Fibroblast of lung (primary cell): ENCODE measurements around the gene CORIN. TPM values are rescaled to one million over a fixed set of nuclear protein-coding genes. Genes with fewer than 3 reads are reported as not detected.
"Not testable (repeated sequence)": the region's sequence is repeated elsewhere in the genome, so short reads cannot be mapped to it uniquely, and the experiment has no call there.

Experiments used
- DNase-seq, 2 donors: peaks; one replicate each; pipeline versions ENCODE4 v3.0.0 to v3.0.0-alpha.2; 2010; ENCODE audit warnings: low read depth in 2 of 2
- H2AFZ ChIP-seq: 2 replicates; pipeline ENCODE4 v1.5.1; 2012; ENCODE audit warnings: low read length, control low read depth, inconsistent platforms
- H3K27ac ChIP-seq: 2 replicates; pipeline ENCODE4 v1.5.1; 2011; ENCODE audit warnings: low read length, control low read depth; ENCODE audit not compliant: insufficient read depth
- H3K27me3 ChIP-seq: 2 replicates; pipeline ENCODE4 v1.5.1; 2011; ENCODE audit warnings: mild to moderate bottlenecking, low read length; ENCODE audit not compliant: control insufficient read depth, insufficient read depth
- H3K36me3 ChIP-seq: 2 replicates; pipeline ENCODE4 v1.5.1; 2011; ENCODE audit warnings: low read length; ENCODE audit not compliant: control insufficient read depth, insufficient read depth
- H3K4me1 ChIP-seq: 2 replicates; pipeline ENCODE4 v1.5.1; 2011; ENCODE audit warnings: low read length; ENCODE audit not compliant: control insufficient read depth, insufficient read depth; ENCODE audit errors: extremely low read depth
- H3K4me2 ChIP-seq: 2 replicates; pipeline ENCODE4 v1.5.1; 2011; ENCODE audit warnings: low read length, control low read depth; ENCODE audit not compliant: insufficient read depth; ENCODE audit errors: extremely low read depth
- H3K4me3 ChIP-seq, 4 experiments: fragments of 200-600 bp in 1 of 4; sonication (generic) in 1 of 4; replicated peaks in 1 of 4; 2 replicates each; pipeline ENCODE4 v1.5.1; 2011 to 2016; ENCODE audit warnings: low read length in 4 of 4, low read depth in 3 of 4, mild to moderate bottlenecking in 3 of 4, control low read depth in 2 of 4, inconsistent platforms in 1 of 4, mixed read lengths in 1 of 4; ENCODE audit not compliant: insufficient read depth in 1 of 4; ENCODE audit errors: control extremely low read depth in 1 of 4
- H3K79me2 ChIP-seq: 2 replicates; pipeline ENCODE4 v1.5.1; 2012; ENCODE audit warnings: mild to moderate bottlenecking, low read length, inconsistent platforms; ENCODE audit not compliant: control insufficient read depth, insufficient read depth
- H3K9ac ChIP-seq: 2 replicates; pipeline ENCODE4 v1.5.1; 2011; ENCODE audit warnings: mild to moderate bottlenecking, low read length, control low read depth; ENCODE audit not compliant: insufficient read depth
- H3K9me3 ChIP-seq: 2 replicates; pipeline ENCODE4 v1.5.1; 2012; ENCODE audit warnings: low read depth, low read length; ENCODE audit not compliant: control insufficient read depth, insufficient read depth
- H4K20me1 ChIP-seq: 2 replicates; pipeline ENCODE4 v1.5.1; 2011; ENCODE audit warnings: low read length; ENCODE audit not compliant: control insufficient read depth, insufficient read depth; ENCODE audit errors: extremely low read depth
- EZH2 ChIP-seq: IDR thresholded peaks from 2 replicates; pipeline ENCODE4 v1.5.1; 2012; ENCODE audit warnings: low read length, control low read depth, mild to moderate bottlenecking; ENCODE audit errors: missing control alignments
- polyA plus RNA-seq, 2 donors: library from polyadenylated mRNA; depleted of rRNA in 1 of 2; stranded (reverse) in 1 of 2; unstranded in 1 of 2; fragments of >200 nt; gene quantifications; 2 replicates each; pipeline ENCODE4 v1.2.1, GENCODE V29; 2011 to 2012; ENCODE audit warnings: missing spikeins in 1 of 2
- total RNA-seq: library from RNA; depleted of rRNA; stranded (reverse); fragments of >200 nt; gene quantifications from 2 replicates; pipeline ENCODE4 v1.2.1, GENCODE V29; 2014
- TF ChIP-seq, protein P1 (sequence below), 2 donors: IDR thresholded peaks in 1 of 2; conservative IDR thresholded peaks in 1 of 2; 1 replicate in 1 of 2; 2 replicates in 1 of 2; pipeline ENCODE4 v1.5.1; 2011 to 2012; ENCODE audit warnings: low read length in 2 of 2, control low read depth in 1 of 2, inconsistent platforms in 1 of 2, low read depth in 1 of 2, mild to moderate bottlenecking in 1 of 2

CORIN gene
- total and polyA plus RNA-seq, 2 donors (not counting 1 experiment from before 2014, with no cell fraction given), result 1.5 to 22.2 TPM

DNA sequence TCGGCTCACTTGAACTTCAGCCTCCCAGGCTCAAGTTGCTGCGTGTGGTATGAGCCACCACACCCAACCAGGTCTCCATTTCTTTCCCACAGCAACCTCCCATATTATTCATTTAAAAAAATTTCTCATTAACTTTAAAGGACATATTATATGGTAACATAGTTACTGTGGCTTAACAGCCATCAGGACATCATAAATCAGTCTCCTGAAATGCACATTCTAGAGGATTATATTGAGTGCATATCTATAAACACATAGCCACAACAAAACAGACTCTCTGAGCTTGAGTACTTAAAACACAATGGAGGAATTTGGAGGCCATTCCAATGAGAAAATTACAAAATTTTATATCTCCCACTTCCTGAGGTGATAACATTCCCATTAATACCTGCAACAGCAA lies 61.5 kb downstream of the CORIN start:
- Histone ChIP-seq H3K4me3 (no peak overlapping the region), H3K4me1 (no peaks in the 10 kb centered on the region), H3K79me2 (no peaks in the 10 kb centered on the region), H4K20me1 (no peaks in the 10 kb centered on the region), H3K27me3 (no peaks in the 10 kb centered on the region), H2AFZ (no peak overlapping the region), H3K36me3 (no peaks in the 10 kb centered on the region), H3K4me2 (no peak overlapping the region), H3K27ac (no peak overlapping the region), H3K9me3 (no peaks in the 10 kb centered on the region), H3K9ac (no peak overlapping the region)
- TF ChIP-seq EZH2, result no peak
- TF ChIP-seq, protein P1, sequence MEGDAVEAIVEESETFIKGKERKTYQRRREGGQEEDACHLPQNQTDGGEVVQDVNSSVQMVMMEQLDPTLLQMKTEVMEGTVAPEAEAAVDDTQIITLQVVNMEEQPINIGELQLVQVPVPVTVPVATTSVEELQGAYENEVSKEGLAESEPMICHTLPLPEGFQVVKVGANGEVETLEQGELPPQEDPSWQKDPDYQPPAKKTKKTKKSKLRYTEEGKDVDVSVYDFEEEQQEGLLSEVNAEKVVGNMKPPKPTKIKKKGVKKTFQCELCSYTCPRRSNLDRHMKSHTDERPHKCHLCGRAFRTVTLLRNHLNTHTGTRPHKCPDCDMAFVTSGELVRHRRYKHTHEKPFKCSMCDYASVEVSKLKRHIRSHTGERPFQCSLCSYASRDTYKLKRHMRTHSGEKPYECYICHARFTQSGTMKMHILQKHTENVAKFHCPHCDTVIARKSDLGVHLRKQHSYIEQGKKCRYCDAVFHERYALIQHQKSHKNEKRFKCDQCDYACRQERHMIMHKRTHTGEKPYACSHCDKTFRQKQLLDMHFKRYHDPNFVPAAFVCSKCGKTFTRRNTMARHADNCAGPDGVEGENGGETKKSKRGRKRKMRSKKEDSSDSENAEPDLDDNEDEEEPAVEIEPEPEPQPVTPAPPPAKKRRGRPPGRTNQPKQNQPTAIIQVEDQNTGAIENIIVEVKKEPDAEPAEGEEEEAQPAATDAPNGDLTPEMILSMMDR (conservative IDR thresholded peaks at IDR 0.05 in 1 of 2, IDR thresholded peaks at IDR 0.05 in 1 of 2; ENCODE audit: low read depth in 1 of 2, low read length in 2 of 2), result no peak
- DNase-seq, result no peak

DNA sequence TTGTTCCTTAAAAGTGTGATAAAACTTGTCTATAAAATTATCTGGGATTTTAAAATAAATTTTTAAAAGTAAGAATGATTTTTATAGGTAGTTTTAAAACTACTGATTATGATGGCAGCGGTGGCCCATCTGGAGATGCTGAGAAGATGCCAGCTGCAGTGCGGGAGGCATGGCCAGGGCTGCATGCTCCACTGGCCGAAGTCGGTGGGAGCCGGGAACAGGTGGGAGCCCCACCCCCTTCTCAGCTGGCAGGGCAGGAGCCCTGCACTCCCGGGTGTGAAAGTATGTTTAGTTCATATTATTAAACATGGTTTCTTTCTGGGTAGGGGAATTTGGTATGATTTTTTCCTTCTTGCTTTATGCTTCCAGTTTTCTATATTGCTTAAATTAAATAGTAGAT lies 63.8 kb downstream of the CORIN start:
- no peak overlapping the region for H3K9ac ChIP-seq
- no peaks in the 10 kb centered on the region for H3K36me3 ChIP-seq
- H2AFZ ChIP-seq, result no peak overlapping the region
- H3K4me2 ChIP-seq, result no peak overlapping the region
- no peaks in the 10 kb centered on the region for H3K4me1 ChIP-seq
- no peaks in the 10 kb centered on the region for H3K27me3 ChIP-seq
- DNase-seq, result no peak
- no peak overlapping the region for H3K4me3 ChIP-seq
- no peaks in the 10 kb centered on the region for H3K9me3 ChIP-seq
- TF ChIP-seq EZH2, result no peak
- TF ChIP-seq, protein P1 (conservative IDR thresholded peaks at IDR 0.05 in 1 of 2, IDR thresholded peaks at IDR 0.05 in 1 of 2; ENCODE audit: low read depth in 1 of 2, low read length in 2 of 2), result no peak
- H3K27ac ChIP-seq, result no peak overlapping the region
- no peaks in the 10 kb centered on the region for H4K20me1 ChIP-seq
- H3K79me2 ChIP-seq, result no peaks in the 10 kb centered on the region

DNA sequence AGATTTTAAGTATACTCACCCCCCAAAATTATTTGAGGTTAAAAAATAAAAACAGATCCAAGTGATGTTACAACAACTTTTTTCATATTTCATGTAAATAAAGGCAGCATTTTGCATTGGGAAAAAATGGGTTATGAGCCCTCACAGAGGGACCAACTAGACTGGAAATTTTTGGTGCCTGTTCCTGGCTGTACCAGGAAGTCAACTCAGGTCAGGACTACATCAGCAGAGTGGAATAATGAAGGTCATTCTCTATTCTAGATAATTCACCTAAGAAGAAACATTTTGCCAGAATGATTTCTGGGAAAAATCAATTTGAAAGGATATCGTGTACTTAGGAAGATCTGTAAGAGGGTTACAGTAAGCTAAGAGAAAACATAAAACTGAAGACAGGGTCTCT lies 66.8 kb downstream of the CORIN start:
- no peak overlapping the region for H3K4me2 ChIP-seq
- H3K9ac ChIP-seq, result no peak overlapping the region
- no peaks in the 10 kb centered on the region for H3K4me1 ChIP-seq
- no peak overlapping the region for H2AFZ ChIP-seq
- DNase-seq, result no peak
- no peaks in the 10 kb centered on the region for H3K79me2 ChIP-seq
- H3K9me3 ChIP-seq, result no peaks in the 10 kb centered on the region
- H3K36me3 ChIP-seq, result no peaks in the 10 kb centered on the region
- H3K27ac ChIP-seq, result no peak overlapping the region
- no peaks in the 10 kb centered on the region for H4K20me1 ChIP-seq
- H3K4me3 ChIP-seq, result no peak overlapping the region
- H3K27me3 ChIP-seq, result no peaks in the 10 kb centered on the region
- TF ChIP-seq EZH2, result no peak
- TF ChIP-seq, protein P1 (conservative IDR thresholded peaks at IDR 0.05 in 1 of 2, IDR thresholded peaks at IDR 0.05 in 1 of 2; ENCODE audit: low read depth in 1 of 2, low read length in 2 of 2), result no peak

GRCh38 chr4:47767956-47768355 lies 69.9 kb downstream of the CORIN start:
- H3K79me2 ChIP-seq, H4K20me1 ChIP-seq, DNase-seq, H3K4me1 ChIP-seq, H3K27ac ChIP-seq, H3K9ac ChIP-seq, H3K27me3 ChIP-seq, H3K9me3 ChIP-seq, H3K4me3 ChIP-seq, H3K36me3 ChIP-seq, H3K4me2 ChIP-seq, H2AFZ ChIP-seq: not testable (repeated sequence)
